ENCODE measurements around the gene DLX2.

DLX2 gene

GRCh38 chr2:172100935-172101820 lies 1.5 kb downstream of the DLX2 start:
- Histone ChIP-seq H3K27me3 (ENCODE audit: insufficient read depth, low read depth) (peaks cover 70% of the 10 kb centered on the region), H2AFZ (ENCODE audit: low read depth) (peak overlapping the region; percentile 47; the same call in 1 of the 2 replicates), H3K4me3 (IDR thresholded peaks at IDR 0.05; ENCODE audit: insufficient read depth, low read depth, low read length) (no peak overlapping the region), H3K36me3 (ENCODE audit: insufficient read depth) (no peaks in the 10 kb centered on the region), H4K20me1 (ENCODE audit: insufficient read depth) (no peaks in the 10 kb centered on the region), H3K9ac (no peak overlapping the region), H3K4me1 (ENCODE audit: low read depth, poor library complexity, severe bottlenecking) (peaks cover 48% of the 10 kb centered on the region), H3K27ac (no peak overlapping the region), H3K4me2 (peak overlapping the region; percentile 74; the same call in 1 of the 2 replicates), H3K79me2 (ENCODE audit: insufficient read depth, low read depth) (no peaks in the 10 kb centered on the region)
- TF ChIP-seq CTCF (conservative IDR thresholded peaks at IDR 0.05; ENCODE audit: low read depth, low read length): no peak

- TF ChIP-seq CTCF (conservative IDR thresholded peaks at IDR 0.05; ENCODE audit: low read depth, low read length): no peak
- no peaks in the 10 kb centered on the region for H4K20me1 ChIP-seq (ENCODE audit: insufficient read depth)
- H3K4me2 ChIP-seq: peak overlapping the region; percentile 47; the same call in 1 of the 2 replicates
- no peak overlapping the region for H3K9ac ChIP-seq
- H2AFZ ChIP-seq (ENCODE audit: low read depth): no peak overlapping the region
- H3K27me3 ChIP-seq (ENCODE audit: insufficient read depth, low read depth): peaks cover 77% of the 10 kb centered on the region
- H3K79me2 ChIP-seq (ENCODE audit: insufficient read depth, low read depth): no peaks in the 10 kb centered on the region
- H3K36me3 ChIP-seq (ENCODE audit: insufficient read depth): no peaks in the 10 kb centered on the region
- H3K4me1 ChIP-seq (ENCODE audit: low read depth, poor library complexity, severe bottlenecking): peaks cover 48% of the 10 kb centered on the region
- H3K27ac ChIP-seq: no peak overlapping the region
- H3K4me3 ChIP-seq (IDR thresholded peaks at IDR 0.05; ENCODE audit: insufficient read depth, low read depth, low read length): no peak overlapping the region
Observed at GRCh38 chr2:172100080-172100934, 2.4 kb downstream of the DLX2 start.

GRCh38 chr2:172099472-172100079 lies 3.1 kb downstream of the DLX2 start:
- Histone ChIP-seq H3K4me1 (ENCODE audit: low read depth, poor library complexity, severe bottlenecking) (peaks cover 48% of the 10 kb centered on the region), H3K79me2 (ENCODE audit: insufficient read depth, low read depth) (no peaks in the 10 kb centered on the region), H3K36me3 (ENCODE audit: insufficient read depth) (no peaks in the 10 kb centered on the region), H3K9ac (no peak overlapping the region), H4K20me1 (ENCODE audit: insufficient read depth) (no peaks in the 10 kb centered on the region), H3K4me3 (IDR thresholded peaks at IDR 0.05; ENCODE audit: insufficient read depth, low read depth, low read length) (no peak overlapping the region), H2AFZ (ENCODE audit: low read depth) (no peak overlapping the region), H3K4me2 (peak overlapping the region; percentile 47; the same call in 1 of the 2 replicates), H3K27ac (no peak overlapping the region), H3K27me3 (ENCODE audit: insufficient read depth, low read depth) (peaks cover 84% of the 10 kb centered on the region)
- TF ChIP-seq CTCF (conservative IDR thresholded peaks at IDR 0.05; ENCODE audit: low read depth, low read length): no peak

Data from KMS-11 (cell line).